GM13977 (cell line): Measurements from ENCODE around the gene FAM193A.

ENCODE experiments used
- DNase-seq: peaks from one replicate; pipeline ENCODE4 v3.0.0; 2012; ENCODE audit warnings: low spot score
- in situ Hi-C: fragments of 300-500 bp; cut with MboI; formaldehyde crosslinking; loops from one replicate; pipeline ENCODE4 v1.12.0; 2022; ENCODE audit warnings: low sequenced_read_pairs, low pct_unique_long_range_greater_than_20kb, mixed read lengths, inconsistent platforms; ENCODE audit not compliant: unreplicated experiment
- TF ChIP-seq, protein P1 (sequence below): IDR thresholded peaks from 2 replicates; pipeline ENCODE4 v1.5.1; 2012; ENCODE audit warnings: mild to moderate bottlenecking, control low read depth; ENCODE audit not compliant: insufficient read depth; ENCODE audit errors: extremely low read depth, missing control alignments

FAM193A gene

DNA sequence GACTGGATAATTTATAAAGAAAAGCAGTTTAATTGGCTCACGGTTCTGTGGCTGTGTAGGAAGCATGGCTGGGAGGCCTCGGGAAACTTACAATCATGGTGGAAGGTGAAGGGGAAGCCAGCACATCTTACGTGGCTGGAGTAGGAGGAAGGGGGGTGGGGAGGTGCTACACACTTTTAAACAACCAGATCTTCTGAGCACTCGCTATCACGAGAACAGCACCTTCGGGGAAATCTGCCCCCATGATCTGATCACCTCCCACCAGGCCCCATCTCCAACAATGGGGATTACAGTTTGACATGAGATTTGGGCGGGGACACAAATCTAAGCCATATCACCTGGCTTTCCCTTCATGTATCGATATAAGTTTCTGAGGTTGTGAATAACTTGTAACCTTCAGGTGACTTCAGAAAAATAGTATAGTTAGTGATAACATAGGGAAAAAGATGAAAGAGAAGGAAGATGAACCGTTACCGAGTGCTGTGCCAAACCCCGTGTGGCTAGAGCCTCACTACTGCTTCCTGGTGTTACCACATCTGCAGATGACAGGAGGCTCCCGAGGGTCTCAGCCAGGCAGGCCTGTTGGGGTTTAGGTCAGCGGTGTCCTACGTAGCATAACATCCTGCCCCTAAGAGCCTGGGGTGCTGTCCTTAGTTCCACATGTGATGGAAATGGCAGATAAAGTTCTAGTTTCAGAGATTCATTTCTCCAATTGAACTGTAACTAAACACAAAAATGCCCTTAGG lies 116.1 kb downstream of the FAM193A start:
- TF ChIP-seq, protein P1, sequence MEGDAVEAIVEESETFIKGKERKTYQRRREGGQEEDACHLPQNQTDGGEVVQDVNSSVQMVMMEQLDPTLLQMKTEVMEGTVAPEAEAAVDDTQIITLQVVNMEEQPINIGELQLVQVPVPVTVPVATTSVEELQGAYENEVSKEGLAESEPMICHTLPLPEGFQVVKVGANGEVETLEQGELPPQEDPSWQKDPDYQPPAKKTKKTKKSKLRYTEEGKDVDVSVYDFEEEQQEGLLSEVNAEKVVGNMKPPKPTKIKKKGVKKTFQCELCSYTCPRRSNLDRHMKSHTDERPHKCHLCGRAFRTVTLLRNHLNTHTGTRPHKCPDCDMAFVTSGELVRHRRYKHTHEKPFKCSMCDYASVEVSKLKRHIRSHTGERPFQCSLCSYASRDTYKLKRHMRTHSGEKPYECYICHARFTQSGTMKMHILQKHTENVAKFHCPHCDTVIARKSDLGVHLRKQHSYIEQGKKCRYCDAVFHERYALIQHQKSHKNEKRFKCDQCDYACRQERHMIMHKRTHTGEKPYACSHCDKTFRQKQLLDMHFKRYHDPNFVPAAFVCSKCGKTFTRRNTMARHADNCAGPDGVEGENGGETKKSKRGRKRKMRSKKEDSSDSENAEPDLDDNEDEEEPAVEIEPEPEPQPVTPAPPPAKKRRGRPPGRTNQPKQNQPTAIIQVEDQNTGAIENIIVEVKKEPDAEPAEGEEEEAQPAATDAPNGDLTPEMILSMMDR, result no peak
- in situ Hi-C loops, result no loop called here

DNA sequence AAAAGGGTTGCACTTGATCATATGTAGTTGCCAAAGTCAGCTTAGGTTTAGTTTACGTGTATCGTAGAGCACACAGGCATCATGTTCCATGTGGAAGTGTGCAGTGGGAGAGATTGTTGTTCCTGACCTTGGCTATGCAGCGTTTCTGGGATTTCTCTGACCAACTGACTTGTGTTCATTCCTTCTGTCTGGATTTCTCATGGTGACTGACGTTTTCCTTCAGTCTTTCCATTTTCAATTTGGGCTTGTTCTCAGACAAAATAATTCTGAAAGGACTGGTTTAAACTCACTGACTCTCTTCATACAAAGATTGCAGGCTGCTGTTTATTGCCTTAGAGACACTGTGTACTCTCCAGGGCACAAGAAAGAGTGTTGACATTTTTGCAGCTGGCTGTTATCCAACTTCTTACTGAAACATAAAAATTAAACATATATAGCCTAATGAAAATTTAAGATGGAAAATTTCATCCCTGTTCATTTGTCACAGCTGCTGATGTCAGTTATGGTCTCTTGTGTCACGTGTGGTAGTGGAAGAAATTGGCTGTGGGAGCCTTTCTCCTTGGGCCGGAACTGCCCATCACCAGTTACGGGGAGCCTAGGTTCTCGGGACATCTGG lies 124.3 kb downstream of the FAM193A start:
- TF ChIP-seq, protein P1, result no peak
- in situ Hi-C loops, result no loop called here
- no peak for DNase-seq

More for the DNA sequence above, 116.1 kb downstream of the FAM193A start:
- no peak for DNase-seq

DNA sequence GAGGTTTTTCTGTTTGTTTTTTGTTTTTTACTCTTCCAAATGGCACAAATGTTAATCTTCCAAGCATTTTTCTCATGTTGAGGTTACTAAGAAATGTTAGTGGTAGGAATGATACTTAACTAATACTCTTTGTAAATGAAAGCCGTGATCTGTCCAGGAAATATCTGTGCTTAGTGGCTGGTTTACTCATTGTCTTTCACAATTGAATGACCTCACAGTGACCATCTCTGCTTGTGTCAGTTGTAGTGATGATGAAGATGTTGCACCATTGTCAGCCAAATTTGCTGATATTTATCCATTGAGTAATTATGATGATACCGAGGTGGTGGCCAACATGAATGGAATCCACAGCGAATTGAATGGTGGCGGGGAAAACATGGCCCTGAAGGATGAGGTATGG lies 126.2 kb downstream of the FAM193A start:
- no peak for DNase-seq
- TF ChIP-seq, protein P1, result no peak
- in situ Hi-C loops, result no loop called here

DNA sequence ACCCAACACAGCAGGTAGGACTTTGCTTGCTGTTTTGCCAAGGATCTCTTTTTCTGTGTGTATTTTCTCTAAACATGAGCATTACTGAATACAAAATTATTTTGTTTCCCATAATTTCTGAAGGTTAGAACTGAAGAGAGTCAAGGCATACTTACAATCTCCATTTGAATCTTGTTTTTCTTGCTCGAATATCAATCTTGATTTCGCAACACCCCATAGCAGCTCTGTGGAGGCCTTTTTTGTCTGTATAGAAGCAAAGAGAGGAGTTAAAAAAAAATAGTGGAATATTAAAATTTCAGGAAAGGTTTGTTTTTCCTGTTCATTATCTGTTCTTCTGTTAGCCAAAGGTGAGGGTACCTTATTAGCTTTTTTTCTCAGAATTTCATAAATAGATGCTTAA lies 126.8 kb downstream of the FAM193A start:
- in situ Hi-C loops, result no loop called here
- DNase-seq, result no peak
- TF ChIP-seq, protein P1, result no peak

DNA sequence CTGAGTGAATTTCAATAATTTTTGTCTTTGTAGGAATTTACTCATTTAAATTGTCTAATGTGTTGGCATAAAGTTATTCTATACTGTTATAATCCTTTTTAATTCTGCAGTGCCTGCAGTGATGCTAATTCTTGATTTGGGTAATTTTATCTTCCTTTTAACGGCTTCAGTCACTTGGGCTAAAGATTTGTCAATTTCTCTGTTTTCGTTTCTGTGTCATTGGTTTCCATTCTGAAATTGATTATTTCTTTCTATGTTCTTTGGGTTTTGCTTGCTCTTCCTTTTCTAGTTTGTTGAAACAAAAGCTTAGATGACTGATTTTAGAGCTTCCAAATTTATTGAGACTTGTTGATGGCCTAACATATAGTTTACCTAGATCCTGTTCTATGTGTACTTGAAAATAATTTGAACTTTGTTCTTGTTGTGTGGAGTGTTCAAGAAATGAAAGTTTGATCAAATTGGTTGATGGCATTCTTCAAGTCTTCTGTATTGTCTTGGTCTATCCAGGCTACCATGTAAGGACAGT lies 130.3 kb downstream of the FAM193A start:
- no peak for DNase-seq
- TF ChIP-seq, protein P1, result no peak
- in situ Hi-C loops, result no loop called here

DNA sequence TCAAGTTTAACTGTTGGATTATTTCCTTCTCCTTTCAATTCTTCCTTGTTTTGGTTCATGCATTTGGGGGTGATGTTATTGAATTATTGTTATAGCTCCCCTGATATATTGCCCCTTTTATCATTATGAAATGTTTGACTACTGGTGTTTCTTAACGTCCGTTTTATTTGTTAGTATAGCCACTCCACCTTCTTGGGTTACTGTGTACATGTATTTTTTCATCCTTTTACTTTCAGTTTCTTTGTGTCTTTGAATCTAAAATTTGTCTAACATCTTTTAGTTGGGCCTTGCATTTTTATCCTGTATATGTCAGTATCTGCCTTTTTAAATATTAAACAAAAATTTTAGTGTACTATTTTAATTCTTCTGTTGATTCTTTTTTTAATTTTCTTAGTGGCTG lies 131.0 kb downstream of the FAM193A start:
- in situ Hi-C loops, result no loop called here
- TF ChIP-seq, protein P1, result no peak
- DNase-seq, result no peak
